ENCODE measurements around the gene SERHL2.
"Not testable (repeated sequence)": the region's sequence is repeated elsewhere in the genome, so short reads cannot be mapped to it uniquely, and the experiment has no call there.

The SERHL2 gene

DNA sequence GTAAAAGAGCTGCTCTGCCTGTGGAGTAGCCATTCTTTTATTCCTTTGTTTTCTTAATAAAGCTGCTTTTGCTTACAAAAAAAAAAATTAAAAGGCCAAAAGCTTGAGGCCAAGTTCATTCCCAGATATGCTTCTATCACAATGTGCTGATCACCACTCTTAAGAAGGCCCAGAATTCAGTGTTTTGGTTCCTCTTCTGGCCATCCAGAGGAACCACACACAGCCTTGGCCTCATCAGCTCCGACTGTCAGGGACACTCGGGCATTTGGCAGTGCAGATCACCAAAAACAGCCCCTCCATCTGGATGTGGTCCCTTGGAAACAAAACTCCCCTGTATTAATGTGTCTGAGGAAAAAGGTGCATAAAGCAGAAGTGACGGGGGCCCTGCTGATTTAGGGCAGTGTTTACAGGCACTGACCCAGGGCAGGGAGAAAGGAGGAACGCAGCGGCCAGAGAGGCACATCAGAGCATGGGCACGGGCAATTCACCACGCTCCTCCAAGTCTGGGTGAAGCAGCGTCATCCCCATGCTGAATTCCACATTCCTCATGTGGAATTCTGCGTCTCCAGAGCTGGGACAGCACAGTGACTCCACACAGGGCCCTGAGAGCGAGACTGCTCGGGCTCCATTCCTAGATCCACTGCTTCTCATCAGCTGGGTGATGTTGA is 43.2 kb downstream of the SERHL2 start:
- Histone ChIP-seq H3K27ac (no peak overlapping the region), H3K27me3 (ENCODE audit: insufficient read depth, low read depth, severe bottlenecking) (no peaks in the 10 kb centered on the region), H3K4me3 (ENCODE audit: low read depth, low read length) (no peak overlapping the region), H3K36me3 (peaks cover 96% of the 10 kb centered on the region), H3K9me3 (ENCODE audit: severe bottlenecking) (no peaks in the 10 kb centered on the region)
- TF ChIP-seq, protein P1, sequence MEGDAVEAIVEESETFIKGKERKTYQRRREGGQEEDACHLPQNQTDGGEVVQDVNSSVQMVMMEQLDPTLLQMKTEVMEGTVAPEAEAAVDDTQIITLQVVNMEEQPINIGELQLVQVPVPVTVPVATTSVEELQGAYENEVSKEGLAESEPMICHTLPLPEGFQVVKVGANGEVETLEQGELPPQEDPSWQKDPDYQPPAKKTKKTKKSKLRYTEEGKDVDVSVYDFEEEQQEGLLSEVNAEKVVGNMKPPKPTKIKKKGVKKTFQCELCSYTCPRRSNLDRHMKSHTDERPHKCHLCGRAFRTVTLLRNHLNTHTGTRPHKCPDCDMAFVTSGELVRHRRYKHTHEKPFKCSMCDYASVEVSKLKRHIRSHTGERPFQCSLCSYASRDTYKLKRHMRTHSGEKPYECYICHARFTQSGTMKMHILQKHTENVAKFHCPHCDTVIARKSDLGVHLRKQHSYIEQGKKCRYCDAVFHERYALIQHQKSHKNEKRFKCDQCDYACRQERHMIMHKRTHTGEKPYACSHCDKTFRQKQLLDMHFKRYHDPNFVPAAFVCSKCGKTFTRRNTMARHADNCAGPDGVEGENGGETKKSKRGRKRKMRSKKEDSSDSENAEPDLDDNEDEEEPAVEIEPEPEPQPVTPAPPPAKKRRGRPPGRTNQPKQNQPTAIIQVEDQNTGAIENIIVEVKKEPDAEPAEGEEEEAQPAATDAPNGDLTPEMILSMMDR (IDR thresholded peaks at IDR 0.05; ENCODE audit: low read depth, low read length) = no peak
- no peak for DNase-seq

DNA sequence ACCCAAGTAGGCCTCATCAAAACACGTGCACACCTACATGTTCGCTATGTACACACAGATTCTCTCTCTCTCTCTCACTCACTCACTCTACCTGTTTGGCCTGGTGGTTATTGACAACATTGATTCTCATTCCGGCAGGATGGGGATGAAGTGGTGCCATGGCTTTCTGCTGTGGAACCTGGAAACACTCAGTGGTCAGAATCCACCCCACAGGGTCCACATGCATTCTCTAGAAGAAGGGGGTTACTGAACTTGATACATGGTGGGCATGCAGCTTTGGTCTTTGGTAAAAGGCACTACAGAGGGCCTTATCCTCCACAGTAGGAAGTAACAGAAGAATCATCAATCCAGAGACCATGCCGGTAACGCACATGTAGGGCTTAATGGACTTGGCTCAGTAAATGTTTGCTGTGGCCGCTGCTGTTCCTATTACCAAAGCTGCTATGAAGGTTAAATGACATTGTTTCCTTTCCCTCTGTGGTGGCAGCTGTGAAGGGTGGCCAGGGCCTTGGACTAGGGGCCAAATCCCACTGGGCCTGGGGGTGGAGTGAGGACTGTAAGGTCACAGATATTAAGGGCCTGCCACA is 48.2 kb downstream of the SERHL2 start:
- no peak for DNase-seq
- TF ChIP-seq, protein P1 (IDR thresholded peaks at IDR 0.05; ENCODE audit: low read depth, low read length) = no peak
- Histone ChIP-seq H3K36me3 (peaks cover 90% of the 10 kb centered on the region), H3K9me3 (ENCODE audit: severe bottlenecking) (no peaks in the 10 kb centered on the region), H3K27ac (no peak overlapping the region), H3K27me3 (ENCODE audit: insufficient read depth, low read depth, severe bottlenecking) (no peaks in the 10 kb centered on the region), H3K4me3 (ENCODE audit: low read depth, low read length) (no peak overlapping the region)

DNA sequence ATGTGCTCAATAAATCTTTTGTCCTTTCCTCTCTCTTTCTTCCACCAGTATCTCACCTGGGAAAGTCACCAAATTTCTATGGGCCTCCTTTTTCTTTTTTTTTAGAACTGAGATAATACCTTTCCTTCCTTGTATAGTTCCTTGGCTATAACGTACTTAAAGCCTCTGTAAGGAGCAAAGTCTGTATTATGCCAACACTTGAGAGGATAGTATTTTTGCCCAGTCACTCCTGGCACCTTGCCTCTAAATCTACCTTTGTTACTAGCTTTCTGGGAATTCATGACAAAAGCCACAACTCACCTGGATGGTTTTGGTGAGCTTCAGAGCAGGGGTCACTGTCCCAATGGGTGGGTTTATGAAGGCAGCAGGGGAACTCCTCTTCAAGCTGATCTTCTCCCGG is 48.7 kb downstream of the SERHL2 start:
- Histone ChIP-seq H3K27ac (no peak overlapping the region), H3K27me3 (ENCODE audit: insufficient read depth, low read depth, severe bottlenecking) (no peaks in the 10 kb centered on the region), H3K9me3 (ENCODE audit: severe bottlenecking) (no peaks in the 10 kb centered on the region), H3K36me3 (peaks cover 89% of the 10 kb centered on the region), H3K4me3 (ENCODE audit: low read depth, low read length) (no peak overlapping the region)
- no peak for DNase-seq
- TF ChIP-seq, protein P1 (IDR thresholded peaks at IDR 0.05; ENCODE audit: low read depth, low read length) = no peak

DNA sequence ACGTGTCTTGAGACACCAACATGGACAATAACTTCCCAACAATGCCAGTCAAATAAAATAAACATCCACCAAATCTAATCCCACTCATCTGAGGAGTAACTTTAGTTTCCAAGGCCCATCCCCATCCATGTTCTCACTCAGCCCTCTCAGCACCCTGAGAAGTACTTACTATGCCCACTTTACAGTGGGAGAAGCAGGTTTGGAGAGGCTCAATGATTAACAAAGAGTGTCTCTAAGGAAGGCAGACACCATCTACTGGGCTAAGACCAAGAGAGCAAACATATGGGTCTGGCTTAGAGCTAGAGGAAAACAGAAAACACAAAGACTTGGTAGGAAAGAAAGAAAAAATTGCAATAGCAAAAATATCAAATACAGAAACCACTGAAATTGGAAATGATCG is 49.7 kb downstream of the SERHL2 start:
- Histone ChIP-seq H3K27ac (no peak overlapping the region), H3K27me3 (ENCODE audit: insufficient read depth, low read depth, severe bottlenecking) (no peaks in the 10 kb centered on the region), H3K36me3 (peaks cover 81% of the 10 kb centered on the region), H3K4me3 (ENCODE audit: low read depth, low read length) (no peak overlapping the region), H3K9me3 (ENCODE audit: severe bottlenecking) (no peaks in the 10 kb centered on the region)
- TF ChIP-seq, protein P1 (IDR thresholded peaks at IDR 0.05; ENCODE audit: low read depth, low read length) = no peak
- DNase-seq = no peak

DNA sequence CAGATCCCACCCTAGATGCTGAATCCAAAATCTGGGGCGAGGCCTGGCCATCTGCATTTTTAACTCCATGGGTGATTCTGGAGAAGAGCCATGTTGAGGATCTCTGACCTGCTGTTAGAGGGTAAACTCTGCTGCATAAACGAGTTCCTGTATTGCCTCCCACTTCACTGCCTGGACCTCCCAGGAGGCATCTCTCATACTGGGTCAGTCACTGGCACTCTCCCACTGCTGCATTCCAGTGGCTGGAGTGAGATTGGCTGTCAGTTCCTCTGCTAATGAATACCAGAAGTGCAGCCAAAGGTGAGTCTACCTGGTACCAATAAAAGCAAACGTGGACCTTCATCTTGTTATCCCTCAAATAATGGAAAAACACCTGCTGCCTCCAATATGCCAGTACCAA is 50.6 kb downstream of the SERHL2 start:
- H3K9me3 ChIP-seq (ENCODE audit: severe bottlenecking) = no peaks in the 10 kb centered on the region
- H3K27ac ChIP-seq = no peak overlapping the region
- TF ChIP-seq, protein P1 (IDR thresholded peaks at IDR 0.05; ENCODE audit: low read depth, low read length) = no peak
- H3K27me3 ChIP-seq (ENCODE audit: insufficient read depth, low read depth, severe bottlenecking) = no peaks in the 10 kb centered on the region
- H3K36me3 ChIP-seq = peaks cover 81% of the 10 kb centered on the region
- no peak overlapping the region for H3K4me3 ChIP-seq (ENCODE audit: low read depth, low read length)
- no peak for DNase-seq

DNA sequence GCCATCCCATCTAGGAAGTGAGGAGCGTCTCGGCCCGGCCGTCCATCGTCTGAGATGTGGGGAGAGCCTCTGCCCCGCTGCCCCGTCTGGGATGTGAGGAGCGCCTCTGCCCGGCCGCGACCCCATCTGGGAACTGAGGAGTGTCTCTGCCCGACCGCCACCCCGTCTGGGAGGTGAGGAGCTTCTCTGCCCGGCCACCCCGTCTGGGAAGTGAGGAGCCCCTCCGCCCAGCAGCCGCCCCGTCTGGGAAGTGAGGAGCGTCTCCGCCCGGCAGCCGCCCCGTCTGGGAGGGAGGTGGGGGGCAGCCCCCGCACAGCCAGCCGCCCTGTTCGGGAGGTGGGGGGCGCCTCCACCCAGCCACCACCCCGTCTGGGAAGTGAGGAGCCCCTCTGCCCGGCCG is 53.9 kb downstream of the SERHL2 start:
- peaks cover 83% of the 10 kb centered on the region for H3K36me3 ChIP-seq
- H3K27me3 ChIP-seq (ENCODE audit: insufficient read depth, low read depth, severe bottlenecking); DNase-seq; H3K4me3 ChIP-seq (ENCODE audit: low read depth, low read length); H3K27ac ChIP-seq; H3K9me3 ChIP-seq (ENCODE audit: severe bottlenecking): not testable (repeated sequence)
